A549 (cell line): ENCODE measurements around the gene BSCL2. TPM values are rescaled to one million over a fixed set of nuclear protein-coding genes. Genes with fewer than 3 reads are reported as not detected.
A peak's percentile ranks its signal among the peaks of the same experiment; 100 is the strongest.

ENCODE experiments used
- ATAC-seq, 2 experiments: fragments of 200-7000 bp in 1 of 2; fragments of >200 bp in 1 of 2; cut with Nextera tagmentation in 1 of 2; cut with Tn5 transposase in 1 of 2; 3 replicates each; pipeline versions ENCODE4 v1.8.0 to v1.9.1; 2018 to 2020; ENCODE audit warnings: mild to moderate bottlenecking in 1 of 2, moderate library complexity in 1 of 2
- CTCF ChIA-PET: fragments of 300-600 bp; sonication (Branson Sonifier 250); formaldehyde crosslinking; extraction: SDS; loops from one replicate; lab custom pipeline; 2021; ENCODE audit warnings: antibody characterized with exemption, inconsistent platforms; lab: Yijun Ruan, JAX
- POLR2A ChIA-PET: fragments of 350-600 bp; formaldehyde crosslinking; extraction: SDS; loops from one replicate; lab custom pipeline; 2021; ENCODE audit warnings: antibody characterized with exemption, inconsistent platforms; lab: Yijun Ruan, JAX
- DNase-seq, 2 experiments: peaks; one replicate each; pipeline versions ENCODE4 v3.0.0 to v3.0.0-alpha.2; 2011 to 2016; ENCODE audit warnings: low read depth in 1 of 2, low spot score in 1 of 2
- FAIRE-seq: peaks from 2 replicates; lab custom pipeline; 2011; peaks lifted over from hg19 to GRCh38; lab: Jason Lieb, UNC
- H3K27ac ChIP-seq, 2 experiments: fragments of >200 bp; sonication (Bioruptor Twin); formaldehyde crosslinking; 3 replicates each; pipeline ENCODE4 v1.5.1; 2016 to 2017
- H3K4me1 ChIP-seq: fragments of >200 bp; sonication (Bioruptor Twin); formaldehyde crosslinking; 3 replicates; pipeline ENCODE4 v1.6.1; 2016
- H3K4me2 ChIP-seq: fragments of >200 bp; sonication (Bioruptor Twin); formaldehyde crosslinking; 3 replicates; pipeline ENCODE4 v1.6.1; 2016
- H3K4me3 ChIP-seq: fragments of >200 bp; sonication (Bioruptor Twin); formaldehyde crosslinking; 3 replicates; pipeline ENCODE4 v1.5.1; 2016
- H3K9me3 ChIP-seq: fragments of >200 bp; sonication (Bioruptor Twin); formaldehyde crosslinking; 3 replicates; pipeline ENCODE4 v1.6.1; 2016
- BHLHE40 ChIP-seq: IDR thresholded peaks from 2 replicates; pipeline ENCODE4 v1.6.1; 2012; ENCODE audit warnings: low read depth, low read length, inconsistent platforms
- CHD4 ChIP-seq: fragments of 200-600 bp; sonication (generic); IDR thresholded peaks from 2 replicates; pipeline ENCODE4 v1.6.1; 2016; ENCODE audit warnings: antibody characterized with exemption, mild to moderate bottlenecking, borderline replicate concordance
- CTCF ChIP-seq: fragments of >200 bp; sonication (Bioruptor Twin); formaldehyde crosslinking; IDR thresholded peaks from 3 replicates; pipeline ENCODE4 v1.5.1; 2016
- EP300 ChIP-seq, 2 experiments: fragments of >200 bp; sonication (Bioruptor Twin); formaldehyde crosslinking; IDR thresholded peaks; 2 replicates in 1 of 2; 3 replicates in 1 of 2; pipeline ENCODE4 v1.6.1; 2016 to 2017
- ESRRA ChIP-seq: fragments of 150-350 bp; IDR thresholded peaks from 2 replicates; pipeline ENCODE4 v1.6.1; 2014; ENCODE audit warnings: mild to moderate bottlenecking, low read length, borderline replicate concordance
- HOXA7 ChIP-seq: fragments of 250-450 bp; sonication (Bioruptor Pico); IDR thresholded peaks from 2 replicates; pipeline ENCODE4 v1.5.0; 2020; ENCODE audit warnings: mild to moderate bottlenecking, moderate library complexity
- JUN ChIP-seq, 2 experiments: fragments of >200 bp; sonication (Bioruptor Twin); formaldehyde crosslinking; IDR thresholded peaks; 2 replicates in 1 of 2; 3 replicates in 1 of 2; pipeline ENCODE4 v1.6.1; 2016 to 2017
- JUNB ChIP-seq: fragments of >200 bp; sonication (Bioruptor Twin); formaldehyde crosslinking; IDR thresholded peaks from 2 replicates; pipeline ENCODE4 v1.6.1; 2016
- MAFK ChIP-seq: fragments of 450-650 bp; IDR thresholded peaks from 2 replicates; pipeline ENCODE4 v1.6.1; 2014; ENCODE audit not compliant: partially characterized antibody
- NR3C1 ChIP-seq: fragments of >200 bp; sonication (Bioruptor Twin); formaldehyde crosslinking; IDR thresholded peaks from 3 replicates; pipeline ENCODE4 v1.6.1; 2017
- POLR2AphosphoS2 ChIP-seq: conservative IDR thresholded peaks from 2 replicates; pipeline ENCODE4 v1.6.1; 2012; ENCODE audit warnings: low read length, improper control_type of control experiment, inconsistent platforms
- RAD21 ChIP-seq, 2 experiments: fragments of >200 bp in 1 of 2; sonication (Bioruptor Twin) in 1 of 2; formaldehyde crosslinking in 1 of 2; IDR thresholded peaks in 1 of 2; conservative IDR thresholded peaks in 1 of 2; 2 replicates in 1 of 2; 3 replicates in 1 of 2; pipeline ENCODE4 v1.6.1; 2012 to 2018; ENCODE audit warnings: inconsistent platforms in 1 of 2
- RARB ChIP-seq: fragments of 250-450 bp; sonication (Bioruptor Pico); IDR thresholded peaks from 2 replicates; pipeline ENCODE4 v1.8.0; 2021; ENCODE audit warnings: mild to moderate bottlenecking, moderate library complexity
- RCOR1 ChIP-seq: fragments of 150-350 bp; IDR thresholded peaks from 2 replicates; pipeline ENCODE4 v1.6.1; 2014; ENCODE audit warnings: antibody characterized with exemption, low read length, low read depth
- RNF2 ChIP-seq: fragments of 200-600 bp; sonication (generic); IDR thresholded peaks from 2 replicates; pipeline ENCODE4 v1.6.1; 2016; ENCODE audit warnings: low read depth, mild to moderate bottlenecking, antibody characterized with exemption, moderate library complexity, borderline replicate concordance
- TFCP2L1 ChIP-seq: fragments of 250-450 bp; sonication (Bioruptor Pico); IDR thresholded peaks from 2 replicates; pipeline ENCODE4 v1.5.0; 2021; ENCODE audit warnings: mild to moderate bottlenecking
- WGBS: methylation state at CpG from one replicate; pipeline ENCODE4 v1.1.6; 2017; ENCODE audit errors: missing lambda C conversion rate; 5-methylcytosine and 5-hydroxymethylcytosine counted together
- polyA plus RNA-seq, 4 experiments: library from polyadenylated mRNA; depleted of rRNA in 3 of 4; stranded (reverse); fragments of >200 nt; fragmentation: RNase III in 1 of 4; extraction: RNeasy Plus Mini Kit Qiagen cat#74134 plus additional on column Dnase treatment in 1 of 4; gene quantifications; 2 replicates in 3 of 4; 3 replicates in 1 of 4; pipeline ENCODE4 v1.2.3, GENCODE V29; 2011 to 2017
- TF ChIP-seq, protein P1 (sequence below): fragments of >200 bp; sonication (Bioruptor Twin); formaldehyde crosslinking; IDR thresholded peaks from 2 replicates; pipeline ENCODE4 v1.6.1; 2016

Gene BSCL2
- polyA plus RNA-seq, 2 of the 4 experiments (the other 2 are of a cell fraction), result 63.0 to 63.9 TPM

DNA sequence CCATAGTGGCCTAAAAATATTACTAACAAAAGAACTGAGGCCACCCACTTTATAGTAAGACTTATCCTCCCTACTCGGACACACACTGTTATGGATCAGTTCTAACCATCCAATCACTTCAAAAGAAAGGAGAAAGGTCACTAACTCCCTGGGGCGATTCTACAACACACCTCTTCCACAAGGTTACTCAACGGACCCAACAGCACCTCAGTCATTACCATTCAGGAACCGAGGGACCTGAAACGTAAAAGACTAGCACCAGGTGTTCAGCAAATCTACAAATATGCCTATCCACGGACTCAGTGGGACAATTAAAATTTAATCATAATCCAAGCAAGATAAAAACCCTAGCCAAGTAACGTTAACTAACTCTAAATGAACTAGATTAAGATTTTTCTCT, 18.4 kb upstream of the BSCL2 start:
- peak overlapping the region; percentile 92 for H3K4me2 ChIP-seq
- POLR2A ChIA-PET, result interaction anchor here (2.2 to 3.8 kb wide), 5 partner anchors 18 to 60 kb away, joined by 12 to 96 read pairs (median 43); partner anchors contain the start of genes BSCL2, C11orf98, CSKMT and GNG3
- H3K4me3 ChIP-seq, result peak overlapping the region; percentile 78
- peak overlapping the region; percentile 97 for H3K27ac ChIP-seq
- TF ChIP-seq BHLHE40 (no peak), MAFK (no peak), NR3C1 (no peak)
- no peak for FAIRE-seq
- DNase-seq, result no peak
- ATAC-seq, result no peak
- CTCF ChIA-PET, result interaction anchor here (1.9 to 3.1 kb wide), 2 partner anchors 10 to 18 kb away, joined by 6 to 9 read pairs; partner anchors contain the start of genes BSCL2 and GNG3
- H3K9me3 ChIP-seq, result no peaks in the 10 kb centered on the region
- peaks cover 21% of the 10 kb centered on the region for H3K4me1 ChIP-seq
- WGBS, result 1% methylated on average over 7 of the region's 7 CpGs

DNA sequence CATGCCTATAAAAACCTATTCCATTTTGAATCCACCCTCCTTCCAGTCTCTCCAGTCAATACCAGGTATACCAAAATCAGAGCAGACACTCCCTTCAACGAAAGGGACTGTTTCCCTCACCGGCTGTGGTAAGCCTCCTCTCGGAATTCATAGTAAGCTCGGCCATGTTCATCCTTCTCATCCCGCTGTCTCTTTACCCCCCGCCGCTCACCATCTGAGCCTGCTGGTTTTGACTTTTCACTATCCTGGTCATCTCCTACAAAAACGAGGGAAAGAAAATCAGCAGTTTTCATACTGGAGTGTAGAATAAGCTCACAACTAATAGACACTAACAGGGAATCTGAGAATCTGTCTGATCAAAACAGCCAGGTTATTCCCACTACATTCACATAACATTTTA, 16.9 kb upstream of the BSCL2 start:
- Histone ChIP-seq H3K4me3 (peak overlapping the region; percentile 78; the same call in 1 of the 3 replicates), H3K9me3 (no peaks in the 10 kb centered on the region), H3K4me2 (peak overlapping the region; percentile 92), H3K4me1 (peaks cover 11% of the 10 kb centered on the region), H3K27ac (no peak overlapping the region)
- ChIA-PET POLR2A (interaction anchor here (0.6 to 2.1 kb wide), 3 partner anchors 15 to 1225 kb away, joined by 4 to 6 read pairs (median 4); no protein-coding TSS in a partner anchor), CTCF (interaction anchor here (0.6 to 2.2 kb wide), 7 partner anchors 8 to 136 kb away, joined by 3 to 8 read pairs (median 5); partner anchors contain the start of gene POLR2G)
- no peak for DNase-seq
- no peak for TF ChIP-seq HOXA7 (CRISPR knock-in tag)
- no peak for TF ChIP-seq TFCP2L1 (CRISPR knock-in tag)
- TF ChIP-seq ESRRA, result no peak
- TF ChIP-seq JUN (IDR thresholded peaks at IDR 0.05), result no peak
- TF ChIP-seq RARB (CRISPR knock-in tag), result no peak
- TF ChIP-seq RNF2, result no peak
- no peak for TF ChIP-seq RCOR1
- TF ChIP-seq CTCF, result no peak
- no peak for TF ChIP-seq MAFK
- TF ChIP-seq, protein P1, sequence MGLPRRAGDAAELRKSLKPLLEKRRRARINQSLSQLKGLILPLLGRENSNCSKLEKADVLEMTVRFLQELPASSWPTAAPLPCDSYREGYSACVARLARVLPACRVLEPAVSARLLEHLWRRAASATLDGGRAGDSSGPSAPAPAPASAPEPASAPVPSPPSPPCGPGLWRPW, result no peak
- 81% methylated on average over 8 of the region's 8 CpGs for WGBS
- ATAC-seq, result no peak
- no peak for FAIRE-seq

GRCh38 chr11:62721994-62722393, 14.8 kb upstream of the BSCL2 start:
- TF ChIP-seq RAD21 (conservative IDR thresholded peaks at IDR 0.05 in 1 of 2, IDR thresholded peaks at IDR 0.05 in 1 of 2), result 0 out of 5 replicates have a peak, but pooled peaks of 1 of the 2 experiments have one; percentile 4
- no peak for TF ChIP-seq ESRRA
- TF ChIP-seq, all 56 proteins: peak for 1
- H3K4me2 ChIP-seq, result no peak overlapping the region
- H3K4me3 ChIP-seq, result no peak overlapping the region
- DNase-seq (peak in 1 of 2 experiments; percentile 68), ATAC-seq (peak; percentile 60 to 73; a peak in 5 of 6 replicates), FAIRE-seq (no peak)
- POLR2A ChIA-PET, result no interaction called here
- CTCF ChIA-PET, result interaction anchor here (1.2 to 2.2 kb wide), 3 partner anchors 9 to 16 kb away, joined by 3 to 8 read pairs (median 4); partner anchors contain the start of gene BSCL2
- H3K9me3 ChIP-seq, result no peaks in the 10 kb centered on the region
- H3K4me1 ChIP-seq, result peaks cover 11% of the 10 kb centered on the region
- 76% methylated on average over 7 of the region's 7 CpGs for WGBS
- H3K27ac ChIP-seq, result no peak overlapping the region

GRCh38 chr11:62719302-62719978, 12.2 kb upstream of the BSCL2 start:
- ChIA-PET CTCF (interaction anchor here (0.6 kb wide), 1 partner anchor 40 kb away, joined by 3 read pairs; no protein-coding TSS in a partner anchor), POLR2A (interaction anchor here (1.9 kb wide), 1 partner anchor 8 kb away, joined by 9 read pairs; the partner anchor contains the start of genes HNRNPUL2 and TTC9C)
- H3K4me2 ChIP-seq, result no peak overlapping the region
- peaks cover 15% of the 10 kb centered on the region for H3K4me1 ChIP-seq
- no peak for ATAC-seq
- H3K4me3 ChIP-seq, result no peak overlapping the region
- no peaks in the 10 kb centered on the region for H3K9me3 ChIP-seq
- no peak for DNase-seq
- TF ChIP-seq JUNB (no peak), EP300 (IDR thresholded peaks at IDR 0.05) (no peak), CHD4 (no peak), NR3C1 (no peak), POLR2AphosphoS2 (no peak), HOXA7 (CRISPR knock-in tag) (no peak)
- no peak overlapping the region for H3K27ac ChIP-seq
- FAIRE-seq, result no peak
- 87% methylated on average over 2 of the region's 2 CpGs for WGBS
